GM13977 (cell line): ENCODE measurements around the gene SMCO3.
A peak's percentile ranks its signal among the peaks of the same experiment; 100 is the strongest.

ENCODE experiments used
- DNase-seq: peaks from one replicate; pipeline ENCODE4 v3.0.0; 2012; ENCODE audit warnings: low spot score
- in situ Hi-C: fragments of 300-500 bp; cut with MboI; formaldehyde crosslinking; loops from one replicate; pipeline ENCODE4 v1.12.0; 2022; ENCODE audit warnings: low sequenced_read_pairs, low pct_unique_long_range_greater_than_20kb, mixed read lengths, inconsistent platforms; ENCODE audit not compliant: unreplicated experiment
- TF ChIP-seq, protein P1 (sequence below): IDR thresholded peaks from 2 replicates; pipeline ENCODE4 v1.5.1; 2012; ENCODE audit warnings: mild to moderate bottlenecking, control low read depth; ENCODE audit not compliant: insufficient read depth; ENCODE audit errors: extremely low read depth, missing control alignments

SMCO3 gene

DNA sequence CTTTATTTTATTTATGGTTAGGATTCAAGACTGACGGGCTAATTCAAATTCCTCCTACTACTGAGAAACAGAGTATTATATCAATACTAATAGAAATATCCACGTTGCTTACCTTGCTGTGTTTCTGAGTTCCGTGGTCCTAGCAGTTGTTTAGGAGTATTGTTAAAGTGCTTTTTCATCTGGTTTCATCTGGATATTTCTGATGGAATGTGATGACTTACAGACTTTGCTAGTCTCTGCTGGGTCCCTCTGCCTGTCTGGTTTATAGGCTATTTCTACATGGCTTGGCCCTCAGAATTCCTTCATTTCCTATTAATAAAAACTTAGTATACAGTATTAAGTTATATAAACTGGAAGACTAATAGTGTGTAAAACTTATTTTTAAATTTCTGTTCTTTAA lies at the start of gene SMCO3:
SMCO3 (minus strand) TSS at position 169 of the 400 bp plus-strand sequence. CDS start 7,502 bp downstream, outside the sequence.
- in situ Hi-C loops = no loop called here
- no peak for DNase-seq
- TF ChIP-seq, protein P1, sequence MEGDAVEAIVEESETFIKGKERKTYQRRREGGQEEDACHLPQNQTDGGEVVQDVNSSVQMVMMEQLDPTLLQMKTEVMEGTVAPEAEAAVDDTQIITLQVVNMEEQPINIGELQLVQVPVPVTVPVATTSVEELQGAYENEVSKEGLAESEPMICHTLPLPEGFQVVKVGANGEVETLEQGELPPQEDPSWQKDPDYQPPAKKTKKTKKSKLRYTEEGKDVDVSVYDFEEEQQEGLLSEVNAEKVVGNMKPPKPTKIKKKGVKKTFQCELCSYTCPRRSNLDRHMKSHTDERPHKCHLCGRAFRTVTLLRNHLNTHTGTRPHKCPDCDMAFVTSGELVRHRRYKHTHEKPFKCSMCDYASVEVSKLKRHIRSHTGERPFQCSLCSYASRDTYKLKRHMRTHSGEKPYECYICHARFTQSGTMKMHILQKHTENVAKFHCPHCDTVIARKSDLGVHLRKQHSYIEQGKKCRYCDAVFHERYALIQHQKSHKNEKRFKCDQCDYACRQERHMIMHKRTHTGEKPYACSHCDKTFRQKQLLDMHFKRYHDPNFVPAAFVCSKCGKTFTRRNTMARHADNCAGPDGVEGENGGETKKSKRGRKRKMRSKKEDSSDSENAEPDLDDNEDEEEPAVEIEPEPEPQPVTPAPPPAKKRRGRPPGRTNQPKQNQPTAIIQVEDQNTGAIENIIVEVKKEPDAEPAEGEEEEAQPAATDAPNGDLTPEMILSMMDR = no peak

DNA sequence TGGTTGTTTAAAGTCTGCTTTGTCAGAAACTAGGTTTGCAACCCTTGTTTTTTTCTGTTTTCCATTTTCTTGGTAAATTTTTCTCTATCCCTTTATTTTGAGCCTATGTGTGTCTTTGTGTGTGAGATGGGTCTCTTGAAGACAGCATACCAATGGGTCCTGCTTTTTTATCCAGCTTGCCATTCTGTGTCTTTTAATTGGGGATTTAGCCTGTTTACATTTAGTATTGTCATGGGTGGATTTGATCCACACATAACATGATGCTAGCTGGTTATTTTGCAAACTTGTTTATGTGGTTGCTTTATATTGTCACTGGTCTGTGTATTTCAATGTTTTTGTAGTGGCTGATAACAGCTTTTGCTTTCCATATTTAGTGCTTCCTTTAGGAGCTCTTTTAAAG lies 46.5 kb upstream of the SMCO3 start:
- in situ Hi-C loops = no loop called here
- TF ChIP-seq, protein P1 = no peak
- DNase-seq = no peak

DNA sequence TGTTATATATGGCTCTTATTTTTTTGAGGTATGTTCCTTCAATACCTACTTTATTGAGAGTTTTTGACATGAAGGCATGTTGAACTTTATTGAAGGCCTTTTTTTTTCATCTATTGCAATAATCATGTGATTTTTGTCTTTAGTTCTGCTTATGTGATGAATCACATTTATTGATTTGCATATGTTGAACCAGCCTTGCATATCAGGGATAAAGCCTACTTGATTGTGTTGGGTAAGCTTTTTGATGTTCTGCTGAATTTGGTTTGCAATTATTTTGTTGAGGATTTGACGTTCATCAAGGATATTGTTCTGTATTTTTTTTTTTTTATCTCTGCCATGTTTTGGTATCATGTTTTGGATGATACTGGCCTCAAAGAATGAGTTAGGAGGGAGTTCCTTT lies 44.5 kb upstream of the SMCO3 start:
- in situ Hi-C loops = no loop called here
- DNase-seq = no peak
- TF ChIP-seq, protein P1 = no peak

DNA sequence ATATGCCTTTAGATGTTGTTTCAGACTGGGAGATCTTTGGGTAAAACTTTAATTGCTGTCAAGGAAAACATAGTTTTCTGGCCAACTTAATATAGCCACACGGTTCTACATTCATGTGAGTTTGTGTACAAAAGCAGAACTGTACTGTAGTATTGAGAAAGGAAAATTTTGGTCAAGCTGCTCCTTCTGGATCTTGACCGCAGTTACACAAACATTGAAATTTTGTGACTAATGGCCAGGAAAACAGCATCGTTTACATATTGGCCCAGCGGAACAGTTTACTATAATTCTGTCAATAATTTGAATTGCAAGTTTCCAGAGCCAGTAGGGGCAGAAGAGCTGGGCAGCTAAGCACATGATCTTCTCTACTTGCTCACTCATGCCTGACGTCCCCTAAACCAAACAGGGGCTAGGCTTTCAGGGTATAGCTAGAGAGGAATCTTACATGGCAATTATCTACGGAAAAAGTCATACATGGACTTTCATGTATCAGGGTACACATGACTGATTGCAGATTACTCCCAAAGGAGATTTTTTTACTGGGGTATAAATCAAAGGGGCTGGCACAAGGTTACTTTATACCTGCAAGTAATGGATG lies 40.7 kb upstream of the SMCO3 start:
- in situ Hi-C loops = no loop called here
- DNase-seq = peak; percentile 19
- TF ChIP-seq, protein P1 = peak; percentile 10

DNA sequence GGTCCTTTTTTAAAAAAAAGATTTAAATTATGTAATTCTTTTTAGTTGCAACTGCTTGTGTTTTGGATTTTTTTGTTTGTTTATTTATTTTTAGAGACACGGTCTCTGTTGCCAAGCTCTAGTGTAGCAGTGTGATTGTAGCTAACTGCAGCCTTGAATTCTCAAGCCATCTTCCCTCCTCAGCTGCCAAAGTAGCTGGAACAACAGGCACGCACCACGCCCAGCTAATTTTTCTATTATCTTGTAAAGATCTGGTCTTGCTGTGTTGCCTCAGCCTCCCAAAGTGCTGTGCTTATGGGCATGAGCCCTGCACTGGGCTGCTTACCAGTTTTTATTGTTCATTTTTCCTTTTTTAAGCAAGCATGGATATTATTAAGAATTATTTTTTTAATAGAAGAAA lies 40.0 kb upstream of the SMCO3 start:
- DNase-seq = no peak
- in situ Hi-C loops = no loop called here
- TF ChIP-seq, protein P1 = no peak

DNA sequence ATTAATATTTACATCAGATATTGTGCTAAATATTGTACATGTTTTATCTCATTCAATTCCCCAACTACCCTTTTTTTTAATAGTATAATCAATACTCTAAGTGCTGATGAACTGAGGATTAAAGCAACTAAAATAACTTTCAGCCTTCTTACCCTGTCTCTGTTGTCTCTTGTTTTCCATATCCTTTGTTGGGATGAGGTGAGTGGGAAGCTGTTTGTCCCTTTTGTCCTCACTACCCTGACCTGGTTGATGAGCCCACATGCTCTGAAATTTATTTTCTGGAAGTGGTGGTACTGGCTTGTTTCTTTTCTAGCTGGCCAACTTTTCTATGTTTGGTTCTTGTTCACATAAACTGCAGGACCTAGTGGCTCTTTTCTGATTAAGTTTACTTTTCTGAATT lies 38.9 kb upstream of the SMCO3 start:
- TF ChIP-seq, protein P1 = no peak
- no peak for DNase-seq
- in situ Hi-C loops = no loop called here
